CD4-positive, alpha-beta T cell treated with Interleukin-6 for 4 hours (primary cell): ENCODE results near the gene MAN1C1.

ENCODE experiments used
- DNase-seq: peaks from one replicate; pipeline ENCODE4 v3.0.0-alpha.2; 2020; ENCODE audit warnings: mixed read lengths

MAN1C1 gene

DNA sequence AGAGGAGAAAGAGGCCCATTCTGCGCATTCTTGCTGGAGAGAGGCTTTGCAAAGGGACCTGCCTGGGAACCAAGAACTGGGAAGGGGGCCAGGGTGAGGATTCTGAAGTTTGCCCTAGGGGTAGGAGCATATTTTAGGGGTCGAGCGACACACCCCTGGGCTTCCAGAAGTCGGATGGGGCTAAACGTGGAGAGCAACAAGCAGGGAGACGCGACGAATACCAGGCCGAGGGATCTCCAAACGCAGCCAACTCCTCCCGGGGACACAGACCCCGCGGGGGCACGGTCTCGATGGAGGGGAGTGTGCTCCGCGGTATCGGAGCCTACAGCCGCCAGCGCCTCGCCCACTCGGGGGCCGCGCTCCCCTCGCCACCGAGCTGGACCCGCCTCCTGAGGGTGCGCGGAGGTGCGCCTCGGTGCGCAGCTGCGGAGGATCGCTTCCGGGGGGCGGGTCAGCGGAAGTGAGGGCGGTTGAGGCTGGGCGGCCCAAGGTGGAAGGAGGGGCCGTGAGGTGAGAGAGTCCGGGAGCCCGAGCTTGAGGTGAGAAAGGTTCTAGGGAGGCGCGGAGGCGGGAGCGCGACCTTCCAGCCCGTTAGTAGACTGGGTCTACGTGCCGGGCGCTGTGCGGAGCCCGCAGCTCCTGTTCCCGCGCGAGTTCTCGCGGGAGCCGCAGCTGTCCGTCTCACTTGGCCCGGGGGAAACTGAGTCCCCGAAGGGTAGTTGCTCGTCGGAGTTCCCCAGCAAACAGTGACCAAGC, 203.1 kb downstream of the MAN1C1 start, which contains the start of gene MTFR1L:
Gene MTFR1L, plus strand, starts transcription at position 464 of the 756 bp plus-strand sequence. CDS start 3,151 bp downstream, outside the sequence.
- DNase-seq, result peak; percentile 96

DNA sequence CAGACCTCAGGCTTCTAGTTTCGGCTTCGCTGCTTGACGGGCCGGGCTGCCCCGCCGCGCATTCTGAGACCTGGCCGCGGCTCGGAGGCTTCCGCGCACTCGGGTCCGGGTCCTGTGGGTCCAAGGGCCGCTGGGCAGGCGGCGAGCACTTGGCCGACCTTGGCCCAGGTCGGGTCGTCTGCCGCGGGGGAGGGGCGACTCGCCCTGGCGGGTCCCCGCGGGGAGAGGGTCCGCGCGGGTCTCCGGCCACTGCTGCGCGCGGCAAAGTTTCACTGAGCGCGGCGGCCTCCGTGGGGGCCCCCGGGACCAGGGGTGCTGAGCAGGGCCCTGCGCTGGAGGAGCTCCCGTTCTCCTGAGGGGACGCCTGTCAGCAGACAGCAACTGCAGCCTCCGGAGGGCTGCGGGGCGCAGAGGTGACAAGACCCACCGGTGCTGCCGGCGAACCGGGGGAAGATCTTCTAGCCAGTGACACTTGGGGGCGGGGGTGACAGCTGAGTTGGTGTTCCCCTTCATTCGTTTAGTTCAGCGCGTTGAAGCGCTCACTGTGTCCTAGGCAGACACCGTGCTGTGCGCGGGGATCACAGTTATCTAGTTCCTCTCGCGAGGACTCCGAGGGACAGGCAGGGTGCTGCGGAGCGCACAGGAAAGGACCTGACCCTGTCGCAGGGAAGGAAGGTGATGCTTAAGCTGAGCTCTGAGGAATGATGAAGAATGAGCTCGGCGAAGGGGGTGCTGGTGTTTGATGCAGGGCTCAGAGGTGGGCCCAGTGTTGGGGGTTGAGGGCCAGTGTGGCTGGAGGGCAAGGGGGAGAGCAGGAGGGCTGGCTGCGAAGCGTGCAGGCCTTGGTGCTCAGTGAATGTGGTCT, 203.9 kb downstream of the MAN1C1 start:
- peak; percentile 74 for DNase-seq

DNA sequence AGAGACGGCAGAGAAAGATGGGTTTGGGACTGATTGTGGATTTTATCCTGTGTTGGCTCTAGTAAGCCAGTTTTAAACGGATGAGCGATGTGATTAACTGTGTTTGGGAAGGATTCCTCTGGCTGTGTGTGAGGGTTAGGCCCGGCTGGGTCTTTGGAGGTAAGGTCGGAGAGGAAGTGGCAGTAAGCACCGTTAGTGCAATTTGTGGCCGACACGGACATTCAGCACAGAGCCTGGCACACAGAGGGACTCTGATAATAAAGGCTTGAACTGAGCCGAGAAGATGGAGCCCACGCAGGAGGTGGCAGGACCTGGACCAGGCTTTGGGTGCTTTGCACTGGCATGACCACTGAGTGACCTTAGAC, 204.5 kb downstream of the MAN1C1 start:
- DNase-seq, result no peak

DNA sequence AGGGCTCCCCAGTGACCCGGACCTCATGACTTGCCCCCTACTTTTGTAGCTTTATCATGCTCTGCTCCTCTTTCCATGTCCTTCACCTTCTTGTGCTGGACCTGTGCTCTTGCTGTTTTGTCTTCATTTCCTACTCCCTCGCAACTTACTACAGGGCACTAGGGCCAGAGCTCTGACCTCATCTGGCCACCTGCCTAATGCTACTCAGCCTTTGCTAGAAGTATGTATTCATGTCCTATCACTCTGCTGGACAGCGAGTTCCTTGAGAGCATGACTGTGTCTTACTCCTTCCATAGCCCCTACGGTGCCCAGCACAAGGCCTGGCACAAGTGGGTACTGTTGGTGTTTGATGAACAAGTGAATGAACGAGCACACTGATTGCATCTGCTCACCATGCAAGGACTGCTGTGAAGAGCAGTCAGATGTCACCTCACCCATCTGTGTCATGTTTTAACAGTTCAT, 205.1 kb downstream of the MAN1C1 start:
- no peak for DNase-seq

DNA sequence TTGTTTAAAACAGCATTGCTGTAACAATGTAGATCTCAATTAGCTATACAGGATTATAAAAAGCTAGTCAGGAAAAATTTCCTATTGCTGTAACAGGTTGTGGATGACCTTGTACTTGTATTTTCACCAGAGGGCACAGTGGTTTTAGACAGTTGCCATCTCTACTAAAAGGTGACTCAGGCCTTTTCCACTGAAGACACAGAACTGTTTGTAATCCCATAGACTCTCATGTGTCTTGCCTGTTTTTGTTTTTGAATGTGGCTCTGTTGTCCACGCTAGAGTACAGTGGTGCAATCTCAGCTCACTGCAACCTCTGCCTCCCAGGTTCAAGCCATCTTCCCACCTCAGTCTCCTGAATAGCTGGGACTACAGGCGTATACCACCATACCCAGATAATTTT, 209.0 kb downstream of the MAN1C1 start:
- no peak for DNase-seq

DNA sequence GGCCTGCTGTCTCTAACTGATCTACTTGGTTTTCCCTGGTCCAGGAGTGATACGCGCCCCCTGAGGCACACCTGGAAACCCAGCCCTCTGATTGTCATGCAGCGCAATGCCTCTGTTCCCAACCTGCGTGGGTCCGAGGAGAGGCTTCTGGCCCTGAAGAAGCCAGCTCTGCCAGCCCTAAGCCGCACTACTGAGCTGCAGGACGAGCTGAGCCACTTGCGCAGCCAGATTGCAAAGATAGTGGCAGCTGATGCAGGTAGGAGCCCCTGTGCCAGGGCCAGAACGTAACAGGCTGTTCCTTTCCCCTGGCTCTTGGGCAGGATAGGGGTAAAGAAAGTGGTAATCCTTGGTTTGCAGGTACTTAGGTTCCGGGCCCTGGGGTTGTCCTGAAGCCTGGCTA, 210.0 kb downstream of the MAN1C1 start:
- no peak for DNase-seq

DNA sequence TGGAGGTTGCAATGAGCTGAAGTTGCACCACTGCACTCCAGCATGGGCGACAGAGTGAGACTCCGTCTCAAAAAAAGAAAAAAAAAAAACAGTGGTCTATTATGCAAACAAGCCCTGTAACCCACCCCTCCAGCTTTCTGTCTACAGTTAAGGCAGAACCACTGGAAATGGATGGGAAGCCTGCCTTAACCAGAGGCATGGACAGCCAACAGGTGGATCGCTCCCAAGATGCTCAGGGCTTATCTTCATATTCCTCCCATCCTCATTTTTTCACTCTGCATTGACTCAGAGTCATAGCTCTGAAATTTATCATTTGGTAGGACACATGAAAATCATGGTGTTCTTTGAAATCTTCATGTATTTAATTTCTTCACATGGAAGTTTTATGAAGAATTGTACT, 211.9 kb downstream of the MAN1C1 start:
- no peak for DNase-seq

DNA sequence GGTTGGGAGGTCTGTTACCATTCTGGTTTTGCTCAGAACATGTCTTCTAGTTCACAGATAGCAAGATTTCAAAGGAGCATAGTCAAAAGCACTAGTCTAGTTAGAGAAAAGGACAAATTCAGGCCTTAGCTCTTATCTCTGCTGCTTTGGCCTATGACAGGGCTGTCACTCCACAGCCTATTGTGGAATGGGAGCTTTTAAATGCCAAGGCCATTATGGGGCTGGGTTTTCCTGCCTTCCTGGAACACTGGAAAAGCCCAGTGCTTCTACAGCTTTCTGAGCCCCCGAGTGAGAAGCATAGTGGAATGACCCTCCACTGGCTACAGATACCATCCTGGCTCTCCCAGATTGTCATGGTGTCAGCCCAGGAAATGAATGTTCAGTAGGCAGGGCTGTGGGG, 212.5 kb downstream of the MAN1C1 start:
- DNase-seq, result no peak

DNA sequence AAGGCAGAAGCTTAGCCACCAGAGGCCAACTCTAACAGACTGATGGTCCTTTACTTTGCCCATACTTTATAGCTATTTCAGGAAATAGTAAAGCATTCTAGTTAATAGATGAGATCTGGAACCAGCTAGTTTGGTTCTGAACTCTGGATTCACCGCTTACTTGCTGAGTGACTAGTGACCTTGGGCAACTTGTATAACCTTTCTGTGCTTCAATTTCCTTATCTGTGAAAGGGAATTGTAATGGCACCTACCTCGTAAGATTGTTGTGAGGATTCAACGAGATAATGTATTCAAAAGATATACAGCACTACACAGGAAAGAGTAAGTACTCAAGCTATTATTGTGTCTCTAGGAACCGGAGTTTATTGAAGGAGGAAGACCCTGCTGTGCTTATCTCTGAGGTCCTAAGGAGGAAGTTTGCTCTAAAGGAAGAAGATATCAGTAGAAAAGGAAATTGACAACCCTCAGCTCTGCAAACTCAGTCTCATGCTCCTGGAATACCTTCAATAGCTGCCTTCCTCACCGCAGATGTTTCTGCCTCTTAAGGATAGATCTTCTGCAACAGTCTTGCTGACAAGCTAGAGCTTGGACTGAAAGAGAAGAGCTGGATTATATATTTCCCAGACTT, 215.1 kb downstream of the MAN1C1 start:
- no peak for DNase-seq

DNA sequence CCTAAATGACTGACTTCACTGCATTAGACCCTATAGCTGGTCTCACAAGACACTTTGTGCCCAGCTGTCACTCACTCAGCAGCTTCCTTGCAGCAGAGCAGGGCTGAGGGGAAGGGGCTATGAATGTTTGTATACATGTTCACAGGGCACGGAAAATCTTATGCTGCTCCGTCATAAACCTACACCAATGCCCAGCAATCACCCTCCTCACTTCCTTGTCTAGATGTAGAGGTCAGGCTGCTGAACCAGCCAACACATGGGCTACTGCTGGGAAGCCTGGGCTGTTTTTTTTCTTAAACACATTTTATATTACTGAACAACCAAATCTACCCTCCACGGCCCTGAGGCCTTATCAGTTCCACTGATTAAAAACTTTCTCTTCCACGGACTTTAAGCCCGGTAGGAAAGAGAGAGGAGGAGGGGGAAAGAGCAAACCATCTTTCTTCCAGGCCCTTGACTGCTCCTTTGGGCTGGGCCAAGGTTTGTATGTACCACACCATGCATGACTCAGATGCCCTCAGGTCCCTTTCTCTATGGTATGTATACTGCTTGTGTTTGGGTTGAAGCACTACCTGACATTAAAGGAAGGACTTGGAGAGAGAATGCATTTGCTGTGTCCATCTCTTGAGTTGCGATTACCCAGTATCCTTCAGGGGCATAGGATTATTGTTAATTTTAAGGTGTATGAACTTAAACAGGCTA, 215.9 kb downstream of the MAN1C1 start:
- DNase-seq, result no peak

DNA sequence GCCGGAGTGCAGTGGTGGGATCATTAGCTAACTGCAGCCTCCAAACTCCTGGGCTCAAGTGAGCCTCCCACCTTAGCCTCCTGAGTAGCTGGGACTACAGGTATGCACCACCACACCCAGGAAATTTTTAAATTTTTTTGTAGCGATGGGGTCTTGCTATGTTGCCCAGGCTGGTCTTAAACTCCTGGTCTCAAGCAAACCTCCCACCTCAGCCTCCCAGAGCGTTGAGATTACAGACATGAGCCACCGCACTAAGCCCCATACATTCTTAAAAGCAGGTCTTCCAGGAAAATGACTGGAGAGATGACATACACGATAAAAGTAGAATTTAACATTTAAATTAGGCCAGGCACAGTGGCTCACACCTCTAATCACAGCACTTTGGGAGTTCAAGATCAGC, 216.6 kb downstream of the MAN1C1 start:
- DNase-seq, result no peak
